Stimulated activated naive CD4-positive, alpha-beta T cell treated with Interleukin-2 at 50 U/mL for 16 hours (primary cell): ENCODE measurements around the gene GMPPA.

Experiments
- DNase-seq: peaks from one replicate; lab custom pipeline; 2025; lab: John Stamatoyannopoulos, UW

The GMPPA gene

DNA sequence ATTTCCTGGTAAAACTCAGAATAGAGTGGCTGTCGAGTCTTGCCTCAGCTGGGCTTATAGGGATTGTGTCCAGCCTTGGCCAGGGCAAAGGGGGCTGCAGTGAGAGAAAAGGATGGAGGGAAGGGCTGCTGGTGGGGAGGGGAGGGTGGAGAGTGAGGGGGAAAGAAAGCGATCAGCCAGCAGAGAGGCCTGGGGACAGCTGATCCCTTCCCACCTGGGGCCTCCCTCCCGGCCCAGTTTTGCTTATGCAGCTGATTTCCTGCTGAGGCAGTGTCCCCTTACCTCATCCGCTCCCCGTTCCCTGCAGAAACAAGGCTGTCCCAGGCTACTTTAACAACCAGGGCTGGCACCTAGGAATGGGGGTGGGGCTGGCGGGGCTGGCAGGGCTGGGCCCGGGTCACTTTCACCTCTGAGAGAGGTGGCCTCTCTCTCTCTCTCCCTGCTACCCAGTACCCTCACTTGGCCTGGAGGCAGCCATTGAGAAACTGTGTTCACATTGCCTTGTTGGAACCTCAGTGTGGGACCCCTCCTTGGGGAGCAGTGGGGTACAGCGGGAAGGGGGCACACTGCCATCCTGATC, 12.2 kb upstream of the GMPPA start:
- no peak for DNase-seq

DNA sequence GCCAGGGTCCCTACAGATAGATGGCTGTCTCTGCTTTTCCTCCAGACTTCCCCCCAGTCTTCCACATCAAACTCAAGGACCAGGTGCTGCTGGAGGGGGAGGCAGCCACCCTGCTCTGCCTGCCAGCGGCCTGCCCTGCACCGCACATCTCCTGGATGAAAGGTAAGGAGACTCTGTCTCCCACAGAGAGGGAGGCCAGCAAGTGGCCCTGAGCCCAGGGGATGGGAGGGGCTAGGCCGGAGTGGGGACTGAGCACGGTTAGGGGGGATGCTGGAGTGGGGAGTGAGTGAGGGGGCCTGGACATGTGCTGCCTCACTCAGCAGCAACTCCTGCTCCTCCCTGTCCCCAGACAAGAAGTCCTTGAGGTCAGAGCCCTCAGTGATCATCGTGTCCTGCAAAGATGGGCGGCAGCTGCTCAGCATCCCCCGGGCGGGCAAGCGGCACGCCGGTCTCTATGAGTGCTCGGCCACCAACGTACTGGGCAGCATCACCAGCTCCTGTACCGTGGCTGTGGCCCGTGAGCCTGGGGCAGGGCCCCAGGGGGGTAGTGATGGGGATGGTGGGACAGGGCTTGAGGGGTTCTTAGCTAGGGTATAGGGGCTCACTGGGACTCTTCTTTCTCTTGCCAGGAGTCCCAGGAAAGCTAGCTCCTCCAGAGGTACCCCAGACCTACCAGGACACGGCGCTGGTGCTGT, 10.4 kb upstream of the GMPPA start:
- DNase-seq: no peak

DNA sequence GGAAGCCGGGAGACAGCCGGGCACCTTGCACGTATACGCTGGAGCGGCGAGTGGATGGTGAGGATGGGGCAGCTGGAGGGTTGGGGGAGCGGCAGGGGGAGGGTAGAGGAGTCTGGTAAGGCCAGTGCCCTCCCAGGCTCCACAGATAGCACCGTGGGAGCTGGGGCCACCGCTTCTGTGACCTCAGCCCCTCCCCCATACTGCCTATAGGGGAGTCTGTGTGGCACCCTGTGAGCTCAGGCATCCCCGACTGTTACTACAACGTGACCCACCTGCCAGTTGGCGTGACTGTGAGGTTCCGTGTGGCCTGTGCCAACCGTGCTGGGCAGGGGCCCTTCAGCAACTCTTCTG, 9.9 kb upstream of the GMPPA start:
- DNase-seq: no peak

DNA sequence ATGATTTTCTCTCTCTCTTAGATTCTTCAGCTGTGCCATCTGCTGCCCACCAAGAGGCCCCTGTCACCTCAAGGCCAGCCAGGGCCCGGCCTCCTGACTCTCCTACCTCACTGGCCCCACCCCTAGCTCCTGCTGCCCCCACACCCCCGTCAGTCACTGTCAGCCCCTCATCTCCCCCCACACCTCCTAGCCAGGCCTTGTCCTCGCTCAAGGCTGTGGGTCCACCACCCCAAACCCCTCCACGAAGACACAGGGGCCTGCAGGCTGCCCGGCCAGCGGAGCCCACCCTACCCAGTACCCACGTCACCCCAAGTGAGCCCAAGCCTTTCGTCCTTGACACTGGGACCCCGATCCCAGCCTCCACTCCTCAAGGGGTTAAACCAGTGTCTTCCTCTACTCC, 9.4 kb upstream of the GMPPA start:
- DNase-seq: no peak

DNA sequence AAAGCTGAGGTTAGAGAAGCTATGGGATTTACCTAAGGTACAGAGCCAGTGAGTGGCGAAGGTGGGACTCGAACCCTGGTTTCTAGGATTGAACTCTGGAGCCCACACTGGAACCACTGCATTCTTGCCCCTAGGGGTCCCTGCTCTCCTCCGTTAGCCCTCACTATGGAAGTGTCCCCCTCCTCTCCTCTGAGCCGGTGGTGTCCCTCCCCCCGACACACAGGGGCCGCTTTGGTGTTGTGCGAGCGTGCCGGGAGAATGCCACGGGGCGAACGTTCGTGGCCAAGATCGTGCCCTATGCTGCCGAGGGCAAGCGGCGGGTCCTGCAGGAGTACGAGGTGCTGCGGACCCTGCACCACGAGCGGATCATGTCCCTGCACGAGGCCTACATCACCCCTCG, 8.5 kb upstream of the GMPPA start:
- no peak for DNase-seq

DNA sequence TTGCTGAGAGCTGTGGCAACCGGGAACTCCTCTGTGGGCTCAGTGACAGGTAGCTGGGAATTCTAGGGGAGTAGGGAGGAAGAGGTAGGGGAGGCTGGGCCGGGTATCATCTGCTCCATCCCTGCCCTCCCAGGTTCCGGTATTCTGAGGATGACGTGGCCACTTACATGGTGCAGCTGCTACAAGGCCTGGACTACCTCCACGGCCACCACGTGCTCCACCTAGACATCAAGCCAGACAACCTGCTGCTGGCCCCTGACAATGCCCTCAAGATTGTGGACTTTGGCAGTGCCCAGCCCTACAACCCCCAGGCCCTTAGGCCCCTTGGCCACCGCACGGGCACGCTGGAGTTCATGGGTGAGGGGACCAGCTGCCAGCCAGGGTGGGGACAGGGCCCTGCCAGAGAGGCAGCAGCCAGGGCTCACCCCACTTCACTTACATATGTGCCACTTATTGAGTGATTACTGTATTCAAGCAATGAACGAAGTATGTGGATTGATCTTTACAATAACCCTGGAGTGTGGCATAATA, 8.0 kb upstream of the GMPPA start:
- no peak for DNase-seq

DNA sequence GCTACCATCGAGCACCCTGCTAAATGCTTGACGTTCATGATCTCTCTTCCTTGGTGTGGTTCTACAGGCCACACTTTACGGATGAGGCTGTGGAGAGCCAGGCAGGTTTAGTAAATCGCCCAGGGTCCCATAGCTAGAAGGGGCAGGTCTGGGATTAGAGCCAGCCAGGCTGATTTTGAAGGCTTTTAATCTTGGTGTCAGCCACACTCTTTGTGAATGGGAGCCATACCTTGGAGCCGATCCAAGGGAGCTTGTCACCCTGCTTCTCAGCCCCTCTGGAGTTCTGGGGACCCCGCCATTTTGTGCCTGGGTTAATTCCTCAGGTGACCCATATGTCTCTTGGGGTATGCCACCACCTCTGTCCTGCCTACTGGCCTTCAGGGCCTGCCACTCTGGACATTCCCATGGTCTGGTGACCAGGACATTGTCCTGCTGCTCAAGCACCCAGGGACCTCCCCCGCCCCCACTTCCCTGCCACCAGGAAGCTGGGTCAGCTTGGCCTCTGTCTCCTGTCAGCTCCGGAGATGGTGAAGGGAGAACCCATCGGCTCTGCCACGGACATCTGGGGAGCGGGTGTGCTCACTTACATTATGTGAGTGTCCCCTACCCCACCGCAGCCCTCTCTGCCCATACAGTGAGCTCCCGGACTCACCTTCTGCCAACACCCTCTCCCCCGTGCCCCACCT, 7.3 kb upstream of the GMPPA start:
- no peak for DNase-seq

DNA sequence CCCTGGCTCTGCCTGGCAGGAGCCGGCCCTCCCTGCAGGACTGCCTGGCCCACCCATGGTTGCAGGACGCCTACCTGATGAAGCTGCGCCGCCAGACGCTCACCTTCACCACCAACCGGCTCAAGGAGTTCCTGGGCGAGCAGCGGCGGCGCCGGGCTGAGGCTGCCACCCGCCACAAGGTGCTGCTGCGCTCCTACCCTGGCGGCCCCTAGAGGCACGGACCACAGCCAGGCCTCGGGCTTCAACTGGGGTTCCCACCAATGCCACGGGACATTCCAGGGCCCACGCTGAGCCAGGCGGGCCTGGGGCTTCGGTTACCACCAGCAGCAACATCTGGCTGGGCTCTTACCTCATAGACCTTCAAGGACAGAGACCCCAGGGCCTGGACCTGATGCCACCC, 6.1 kb upstream of the GMPPA start:
- DNase-seq: no peak

DNA sequence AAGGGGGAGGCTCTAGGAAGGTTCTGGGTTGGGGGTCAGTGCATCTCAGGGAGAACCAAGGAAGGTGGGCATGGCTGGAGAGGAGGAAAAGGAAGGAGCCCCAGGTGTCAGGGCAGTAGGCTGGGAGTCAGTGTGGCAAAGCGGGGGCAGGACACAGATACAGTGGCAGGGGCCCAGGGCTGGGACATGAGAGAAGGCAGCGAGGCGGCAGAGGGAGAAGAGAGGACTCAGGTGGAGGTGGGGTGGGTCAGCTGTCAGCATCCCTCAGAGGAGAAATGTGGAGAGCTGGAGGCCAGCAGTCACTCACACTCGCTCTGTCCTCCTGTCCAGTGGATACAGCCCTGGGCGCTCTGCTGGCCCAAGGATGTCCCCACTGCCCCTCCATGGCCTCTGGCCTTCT, 5.6 kb upstream of the GMPPA start:
- DNase-seq: no peak

DNA sequence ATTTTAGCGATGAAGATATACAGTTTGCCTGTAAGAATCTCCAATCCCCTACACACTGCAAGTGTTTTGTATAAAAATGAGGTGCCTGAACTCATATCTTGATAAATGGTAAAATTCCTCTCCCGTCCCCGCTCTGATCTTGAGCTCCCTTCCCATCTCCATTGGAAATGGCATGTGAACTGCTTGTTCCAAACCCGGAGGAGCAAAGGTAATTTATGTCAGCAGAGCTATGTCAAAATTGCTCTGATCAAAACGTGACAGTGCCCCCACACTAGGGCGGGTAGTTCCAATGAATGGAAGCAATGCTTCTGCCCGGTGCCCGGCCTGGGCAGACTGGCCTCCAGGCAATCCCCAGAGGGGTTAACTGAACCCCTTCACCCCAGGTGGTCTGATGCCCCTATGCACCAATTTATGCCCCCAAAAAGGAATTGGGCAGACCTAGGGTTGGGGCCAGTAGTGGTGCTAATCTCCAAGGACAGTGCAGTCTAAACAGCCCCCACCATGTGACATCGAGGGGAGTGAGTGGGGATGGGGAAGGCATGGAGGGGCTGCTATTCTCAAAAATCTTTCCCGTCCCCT, 3.6 kb upstream of the GMPPA start:
- no peak for DNase-seq

DNA sequence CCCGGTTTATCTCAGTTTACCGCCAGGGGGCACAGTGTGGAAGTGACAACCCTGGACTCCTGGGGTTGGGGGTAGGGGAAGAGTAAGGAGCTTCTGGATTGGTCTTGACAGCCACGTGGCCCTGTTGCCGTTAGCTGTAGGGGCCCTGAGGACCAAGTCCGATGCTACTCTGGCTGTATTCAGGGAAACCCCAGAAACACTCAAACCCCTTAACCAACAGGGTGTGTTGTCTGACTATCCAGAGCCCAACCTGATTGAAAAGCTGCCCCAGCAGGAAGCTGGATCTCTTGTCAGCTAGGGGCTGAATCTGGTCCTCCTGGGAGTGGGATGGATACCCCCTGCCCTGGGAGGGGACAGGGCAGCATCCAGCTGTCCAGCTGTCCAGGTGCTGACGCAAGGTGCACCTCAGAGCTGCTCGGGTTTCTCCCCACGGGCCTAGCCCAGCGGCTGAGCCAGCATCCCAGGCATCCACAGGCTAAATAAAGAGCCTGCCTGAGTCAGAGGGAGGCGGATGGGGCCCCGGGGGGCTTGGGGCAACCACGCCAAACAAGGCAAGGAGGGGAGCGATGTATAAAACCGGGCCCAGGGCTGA, 3.1 kb upstream of the GMPPA start:
- DNase-seq: peak; percentile 32

DNA sequence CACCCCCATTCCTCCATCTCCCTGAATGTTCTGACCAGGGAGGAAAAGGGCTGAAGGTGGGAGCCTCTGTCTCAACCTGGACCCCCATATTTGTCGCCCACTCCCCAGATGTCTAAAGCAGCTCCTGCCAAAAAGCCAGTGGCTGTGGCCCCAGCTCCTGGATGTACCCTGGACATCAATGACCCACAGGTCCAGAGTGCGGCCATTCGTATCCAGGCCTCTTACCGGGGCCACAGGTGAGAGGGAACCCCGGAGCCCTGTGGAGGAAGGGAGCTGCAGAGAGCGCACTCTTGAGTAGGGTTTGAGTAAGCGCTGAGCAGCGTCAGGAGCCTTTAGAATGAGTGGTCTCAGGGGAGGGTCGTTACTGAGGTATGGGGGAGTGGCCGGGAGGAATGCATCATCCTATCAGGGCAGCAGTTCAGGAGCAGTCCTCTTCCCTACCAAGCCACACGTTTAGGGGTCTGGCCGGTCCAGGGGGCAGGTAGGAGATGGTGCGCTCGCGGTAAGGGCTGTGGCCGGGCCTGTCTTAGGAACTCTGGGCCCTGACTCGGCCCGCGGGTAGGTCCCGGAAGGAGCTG, 2.4 kb upstream of the GMPPA start:
- DNase-seq: no peak

DNA sequence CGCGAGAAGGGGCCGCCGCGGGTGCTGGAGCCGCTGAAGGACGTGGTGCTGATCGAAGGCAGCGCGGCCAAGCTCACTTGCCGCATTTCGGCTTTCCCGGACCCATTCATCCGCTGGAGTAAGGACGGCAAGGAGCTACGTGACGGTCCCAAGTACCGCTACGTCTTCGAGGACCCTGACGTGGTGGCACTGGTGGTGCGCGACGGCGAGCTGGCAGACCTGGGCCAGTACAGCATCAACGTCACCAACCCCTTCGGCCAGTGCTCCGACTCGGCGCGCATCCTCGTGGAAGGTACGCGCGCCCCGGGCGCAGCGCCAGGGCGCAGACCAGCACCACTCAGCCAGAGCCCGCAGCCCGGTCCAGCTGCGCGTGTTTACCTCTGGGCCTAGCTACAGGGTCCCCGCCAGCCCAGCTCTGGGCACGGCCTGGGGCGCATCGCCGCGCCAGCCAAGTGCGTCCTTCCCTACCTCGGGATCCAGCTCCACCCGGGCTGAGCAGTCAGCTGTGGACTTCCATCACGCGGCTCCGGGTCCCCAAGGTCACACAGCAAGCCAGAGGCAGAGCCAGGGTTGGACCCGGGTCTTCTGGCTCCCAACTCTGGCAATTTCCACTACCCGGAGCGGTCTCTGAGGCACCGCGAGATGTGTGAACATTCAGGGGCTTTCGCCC, 1.7 kb upstream of the GMPPA start:
- no peak for DNase-seq

DNA sequence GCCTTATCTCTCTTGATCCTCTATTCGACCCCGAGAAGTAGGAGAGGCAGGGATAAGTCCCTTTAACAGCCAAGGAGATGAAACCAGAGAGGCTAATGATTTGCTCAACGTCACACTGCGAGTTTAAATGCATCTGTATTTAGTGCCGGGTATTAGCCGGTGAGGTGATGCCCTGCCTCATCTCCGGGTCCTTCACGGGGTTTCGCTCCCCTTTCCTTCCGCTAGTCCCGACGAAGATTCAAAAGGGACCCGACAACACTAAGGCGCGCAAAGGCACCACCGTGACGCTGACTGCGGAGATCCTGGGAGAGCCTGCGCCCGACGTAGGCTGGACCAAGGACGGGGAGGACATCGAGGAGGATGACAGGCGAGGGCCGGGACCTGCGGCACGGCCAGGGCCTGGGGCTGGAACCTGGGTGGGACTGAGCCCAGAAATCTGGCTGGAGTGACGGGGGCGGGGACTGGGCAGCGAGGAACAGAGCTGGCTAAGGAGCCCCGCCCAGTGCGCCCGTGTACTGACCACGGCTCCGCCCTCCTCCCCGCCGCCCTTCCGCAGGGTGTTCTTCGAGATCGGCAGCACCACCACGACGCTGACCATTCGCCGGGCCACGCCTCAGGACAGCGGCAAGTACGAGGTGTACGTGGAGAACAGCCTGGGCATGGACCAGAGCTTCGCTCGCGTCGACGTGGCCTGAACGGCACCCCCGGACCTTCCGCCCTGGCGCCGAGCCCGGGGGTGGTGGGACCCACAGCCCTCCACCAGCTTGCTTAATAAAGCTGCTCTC, 1.0 kb upstream of the GMPPA start:
- DNase-seq: peak; percentile 29

DNA sequence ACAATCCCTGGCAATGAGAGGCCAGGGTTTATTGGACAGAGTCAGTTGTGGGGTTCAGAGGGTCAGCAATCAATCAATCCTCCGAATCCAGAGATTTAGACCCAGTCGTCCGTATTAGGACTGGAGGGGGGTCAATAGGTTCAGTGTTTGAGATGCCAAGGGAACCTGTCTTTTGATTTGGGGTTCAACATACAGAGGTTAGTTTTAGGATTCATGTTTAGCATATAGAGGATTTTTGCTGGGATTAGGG, 292 bp downstream of the GMPPA start:
- DNase-seq: no peak

DNA sequence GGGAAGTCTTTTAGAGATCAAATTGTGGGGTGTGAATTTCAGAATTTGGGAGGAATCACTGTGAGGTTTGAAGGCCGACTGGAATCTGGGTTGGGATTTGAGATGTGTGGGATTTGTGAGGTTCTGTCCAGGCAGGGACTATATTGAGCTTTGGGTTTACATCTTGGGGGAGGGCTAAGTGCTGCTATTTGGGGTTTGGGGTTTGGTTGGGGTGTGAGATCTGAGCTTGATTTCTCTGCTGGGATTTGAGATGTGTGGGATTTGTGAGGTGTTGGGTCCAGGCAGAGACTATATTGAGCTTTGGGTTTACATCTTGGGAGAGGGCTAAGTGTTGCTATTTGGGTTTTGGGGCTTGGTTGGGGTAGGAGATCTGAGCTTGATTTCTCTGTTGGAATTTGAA, 864 bp downstream of the GMPPA start:
- no peak for DNase-seq

DNA sequence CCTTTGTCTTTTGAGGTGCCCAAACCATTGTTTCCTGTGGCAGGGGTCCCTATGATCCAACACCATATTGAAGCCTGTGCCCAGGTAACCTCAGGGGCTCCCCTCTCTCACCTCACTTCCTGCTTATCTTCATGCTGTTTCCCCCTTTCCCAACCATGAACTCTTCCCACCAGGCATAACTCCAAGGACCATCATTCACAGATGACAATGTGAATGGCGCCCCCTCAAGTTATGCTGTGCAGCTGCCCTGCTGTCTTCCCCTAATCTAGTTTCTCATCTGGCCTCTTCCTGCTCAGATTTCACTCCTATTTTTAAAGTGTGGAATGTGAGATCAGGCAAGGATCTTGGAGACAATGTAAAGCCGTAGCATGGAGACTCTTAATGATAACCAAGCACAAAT, 1.4 kb downstream of the GMPPA start:
- no peak for DNase-seq

DNA sequence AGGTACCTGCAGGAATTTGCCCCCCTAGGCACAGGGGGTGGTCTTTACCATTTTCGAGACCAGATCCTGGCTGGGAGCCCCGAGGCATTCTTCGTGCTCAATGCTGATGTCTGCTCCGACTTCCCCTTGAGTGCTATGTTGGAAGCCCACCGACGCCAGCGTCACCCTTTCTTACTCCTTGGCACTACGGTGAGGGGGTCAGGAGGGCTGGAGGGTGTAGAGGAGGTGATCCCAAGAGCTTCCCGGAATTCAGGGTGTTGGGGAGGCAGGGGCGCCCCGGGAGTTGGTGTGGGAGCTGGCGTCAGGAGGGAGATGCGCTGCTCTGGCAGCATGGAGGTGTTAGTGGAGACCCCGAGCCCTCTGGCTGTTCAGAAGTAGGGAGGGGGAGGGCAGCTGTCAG, 3.2 kb downstream of the GMPPA start:
- no peak for DNase-seq

DNA sequence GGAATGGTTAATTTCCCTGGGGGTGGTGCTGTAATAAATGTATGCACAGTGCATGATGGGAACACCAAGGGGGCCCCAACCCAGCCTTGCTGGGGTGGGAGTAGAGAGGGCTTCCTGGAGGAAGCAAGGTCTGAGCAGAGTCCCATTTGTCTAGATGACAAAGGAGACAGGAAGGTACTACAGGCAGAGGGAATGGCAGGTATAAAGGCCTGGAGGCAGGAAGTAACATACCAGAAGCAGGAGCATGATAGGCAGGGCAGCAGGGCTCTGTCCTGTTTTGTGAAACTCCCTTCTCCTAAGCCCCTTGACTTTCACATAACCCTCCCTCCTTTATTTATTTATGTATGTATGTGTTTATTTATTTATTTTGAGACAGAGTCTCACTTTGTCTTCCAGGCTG, 3.9 kb downstream of the GMPPA start:
- DNase-seq: no peak

DNA sequence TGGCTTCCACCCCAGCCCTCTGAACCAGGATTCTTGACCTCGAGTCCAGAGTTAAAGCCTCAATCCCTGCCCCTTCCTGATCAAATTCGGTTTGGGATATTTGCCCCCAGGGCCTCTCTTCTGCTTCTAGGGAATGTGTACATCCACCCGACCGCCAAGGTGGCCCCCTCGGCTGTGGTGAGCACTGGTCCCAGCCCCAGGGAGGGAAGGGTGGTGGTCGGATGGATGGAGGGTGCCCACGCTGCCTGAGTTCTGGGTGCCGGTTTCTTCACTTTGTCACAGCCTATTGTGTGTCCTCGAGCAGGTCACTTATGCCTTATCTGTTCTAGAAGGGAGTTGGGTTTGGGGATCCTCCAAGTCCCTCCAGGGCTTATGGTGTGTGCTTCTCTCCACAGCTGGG, 6.9 kb downstream of the GMPPA start:
- DNase-seq: no peak

DNA sequence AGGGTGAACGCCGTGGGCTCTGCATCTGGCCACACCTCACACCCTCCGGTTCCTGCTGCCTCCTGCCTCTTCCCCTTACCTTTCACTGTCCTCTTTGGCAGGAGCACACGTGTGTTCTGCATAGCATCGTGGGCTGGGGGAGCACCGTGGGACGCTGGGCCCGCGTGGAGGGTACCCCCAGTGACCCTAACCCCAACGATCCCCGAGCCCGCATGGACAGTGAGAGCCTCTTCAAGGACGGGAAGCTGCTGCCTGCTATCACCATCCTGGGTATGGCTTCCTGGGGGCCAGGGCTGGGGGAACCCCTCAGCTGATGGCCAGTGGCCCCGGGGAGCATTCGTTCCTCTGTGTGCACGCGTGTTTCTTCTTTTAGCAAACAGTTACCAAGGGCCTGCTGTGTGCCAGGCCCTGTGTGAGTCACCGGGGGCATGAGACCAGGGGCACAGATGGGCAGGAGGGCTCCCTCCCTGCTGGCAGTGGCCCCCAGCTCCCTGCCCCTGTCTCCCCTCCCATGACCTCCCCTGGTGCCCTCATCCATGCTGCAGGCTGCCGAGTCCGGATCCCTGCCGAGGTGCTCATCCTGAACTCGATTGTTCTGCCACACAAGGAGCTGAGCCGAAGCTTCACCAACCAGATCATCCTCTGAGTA, 7.6 kb downstream of the GMPPA start:
- no peak for DNase-seq
